Measurements from ENCODE around the gene SF3A1.

GRCh38 chr22:30293026-30293425, 63.7 kb downstream of the SF3A1 start:
- TF ChIP-seq CTCF (IDR thresholded peaks at IDR 0.05; ENCODE audit: extremely low read depth in 1 of 2, insufficient read depth in 1 of 2, low read depth in 1 of 2, low read length in 2 of 2), result no peak
- TF ChIP-seq POLR2AphosphoS5 (IDR thresholded peaks at IDR 0.05; ENCODE audit: insufficient read depth, low read depth, low read length), result no peak
